ENCODE data around the gene TPD52L2.
"Not testable (repeated sequence)": the region's sequence is repeated elsewhere in the genome, so short reads cannot be mapped to it uniquely, and the experiment has no call there.

The TPD52L2 gene

GRCh38 chr20:63878899-63879663 is 14.0 kb downstream of the TPD52L2 start:
- no peak for DNase-seq (ENCODE audit: low spot score)

GRCh38 chr20:63880901-63881300 is 15.8 kb downstream of the TPD52L2 start:
- DNase-seq (ENCODE audit: low spot score) = not testable (repeated sequence)

GRCh38 chr20:63881451-63882226 is 16.6 kb downstream of the TPD52L2 start:
- DNase-seq (ENCODE audit: low spot score) = no peak

GRCh38 chr20:63882257-63883200 is 17.5 kb downstream of the TPD52L2 start:
- no peak for DNase-seq (ENCODE audit: low spot score)

- no peak for DNase-seq (ENCODE audit: low spot score)
These were observed 18.1 kb downstream of the TPD52L2 start for GRCh38 chr20:63883201-63883593.

GRCh38 chr20:63884506-63885263 is 19.6 kb downstream of the TPD52L2 start:
- no peak for DNase-seq (ENCODE audit: low spot score)

- no peak for DNase-seq (ENCODE audit: low spot score)
These were observed 20.4 kb downstream of the TPD52L2 start for GRCh38 chr20:63885264-63886053.

GRCh38 chr20:63886054-63886419 is 21.0 kb downstream of the TPD52L2 start:
- no peak for DNase-seq (ENCODE audit: low spot score)

GRCh38 chr20:63886921-63887320 is 21.9 kb downstream of the TPD52L2 start:
- no peak for DNase-seq (ENCODE audit: low spot score)

- no peak for DNase-seq (ENCODE audit: low spot score)
These were observed 24.5 kb downstream of the TPD52L2 start for GRCh38 chr20:63889241-63890200.

GRCh38 chr20:63890201-63890576 is 25.1 kb downstream of the TPD52L2 start:
- DNase-seq (ENCODE audit: low spot score) = no peak

GRCh38 chr20:63890616-63891015 is 25.5 kb downstream of the TPD52L2 start:
- DNase-seq (ENCODE audit: low spot score) = no peak

- no peak for DNase-seq (ENCODE audit: low spot score)
These were observed 26.3 kb downstream of the TPD52L2 start for GRCh38 chr20:63891061-63892002.

GRCh38 chr20:63892402-63892801 is 27.3 kb downstream of the TPD52L2 start:
- no peak for DNase-seq (ENCODE audit: low spot score)

- peak; percentile 17 for DNase-seq (ENCODE audit: low spot score)
These were observed 28.9 kb downstream of the TPD52L2 start for GRCh38 chr20:63893999-63894357.

- DNase-seq (ENCODE audit: low spot score) = peak; percentile 96
These were observed 29.5 kb downstream of the TPD52L2 start, which contains the start of gene DNAJC5 for GRCh38 chr20:63894358-63895201. DNAJC5 (plus strand) TSS chr20:63895126; CDS start chr20:63928346, 33,220 bp downstream.

GRCh38 chr20:63895202-63895951 is 30.3 kb downstream of the TPD52L2 start:
- no peak for DNase-seq (ENCODE audit: low spot score)
